Neural crest cell (in vitro differentiated cells): ENCODE measurements around the gene ADAMTS17. TPM values are rescaled to one million over a fixed set of nuclear protein-coding genes. Genes with fewer than 3 reads are reported as not detected.

Source experiments
- DNase-seq: peaks from one replicate; pipeline ENCODE4 v3.0.0; 2021; ENCODE audit warnings: low read depth, mixed read lengths, low spot score
- H3K27ac Mint-ChIP-seq: one replicate; pipeline ENCODE4 v1.8.0; 2021; ENCODE audit warnings: mild to moderate bottlenecking, mixed read lengths; ENCODE audit not compliant: unreplicated experiment
- H3K27me3 Mint-ChIP-seq: 2 replicates; pipeline ENCODE4 v1.8.0; 2021; ENCODE audit warnings: low read depth, mild to moderate bottlenecking, mixed read lengths
- H3K36me3 Mint-ChIP-seq: 2 replicates; pipeline ENCODE4 v1.8.0; 2021; ENCODE audit warnings: low read depth, mild to moderate bottlenecking, mixed read lengths
- H3K4me1 Mint-ChIP-seq: 2 replicates; pipeline ENCODE4 v1.8.0; 2021; ENCODE audit warnings: mixed read lengths
- H3K4me3 Mint-ChIP-seq: one replicate; pipeline ENCODE4 v1.8.0; 2021; ENCODE audit warnings: mild to moderate bottlenecking, mixed read lengths
- H3K9me3 Mint-ChIP-seq: 2 replicates; pipeline ENCODE4 v1.8.0; 2021; ENCODE audit warnings: mixed read lengths
- total RNA-seq: library from RNA; stranded (reverse); gene quantifications from 2 replicates; pipeline ENCODE4 v1.2.1, GENCODE V29; 2021
- TF ChIP-seq, protein P1 (sequence below): fragments of 200-600 bp; sonication (generic); conservative IDR thresholded peaks from 2 replicates; pipeline ENCODE4 v1.5.0; 2021; ENCODE audit warnings: antibody characterized with exemption, mild to moderate bottlenecking

The ADAMTS17 gene
- total RNA-seq, 1 donor from 2014 or later: 2.3 TPM

DNA sequence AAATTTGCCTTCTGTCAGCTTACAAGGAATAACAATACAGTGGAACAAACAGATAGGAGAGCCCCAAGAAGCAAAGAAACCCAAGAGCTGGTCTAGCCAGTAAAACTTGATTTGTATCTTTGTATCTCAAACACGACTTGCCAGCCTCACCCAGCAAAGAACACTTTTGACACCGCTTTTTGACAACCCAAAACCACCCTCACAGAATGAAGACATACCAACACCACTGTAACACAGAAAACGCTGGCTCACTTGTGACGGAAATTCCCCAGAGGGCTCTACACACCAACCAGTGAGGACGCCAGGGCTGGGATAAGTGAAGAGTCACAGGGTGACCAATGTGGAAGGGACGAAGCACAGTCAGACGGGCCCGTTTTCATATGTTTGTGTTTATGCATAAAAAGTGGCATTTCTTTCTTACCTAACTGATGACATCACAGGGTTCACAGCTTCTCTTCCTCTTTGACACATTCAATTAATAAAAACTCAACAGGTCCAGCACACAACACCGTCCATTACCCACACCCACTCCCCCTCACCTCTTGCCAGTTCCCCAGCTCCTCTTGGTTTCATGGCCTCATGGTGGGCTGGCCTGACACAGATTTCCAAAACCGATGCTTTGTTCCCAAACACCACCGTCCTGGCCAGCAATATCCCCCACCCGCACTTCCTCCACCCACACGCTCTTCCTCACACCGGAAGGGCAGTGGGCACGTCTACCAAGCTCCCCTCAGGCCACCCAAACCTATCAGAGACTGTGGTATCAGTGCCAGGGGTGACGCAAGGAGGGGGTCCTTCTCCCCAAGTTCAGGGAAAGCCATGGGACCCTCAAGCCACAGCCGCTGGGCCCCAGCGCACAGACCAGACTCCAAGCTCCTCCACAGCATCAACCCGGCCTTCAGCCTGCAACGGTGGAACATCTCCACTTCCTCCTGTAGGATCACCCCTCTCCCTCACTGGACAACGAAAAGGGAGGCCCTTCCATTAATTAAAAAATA is 94.2 kb downstream of the ADAMTS17 start:
- H3K36me3 Mint-ChIP-seq: no peaks in the 10 kb centered on the region
- no peak overlapping the region for H3K27ac Mint-ChIP-seq
- DNase-seq: no peak
- peaks cover 20% of the 10 kb centered on the region for H3K4me1 Mint-ChIP-seq
- no peaks in the 10 kb centered on the region for H3K27me3 Mint-ChIP-seq
- no peak overlapping the region for H3K4me3 Mint-ChIP-seq
- H3K9me3 Mint-ChIP-seq: no peaks in the 10 kb centered on the region
- TF ChIP-seq, protein P1, sequence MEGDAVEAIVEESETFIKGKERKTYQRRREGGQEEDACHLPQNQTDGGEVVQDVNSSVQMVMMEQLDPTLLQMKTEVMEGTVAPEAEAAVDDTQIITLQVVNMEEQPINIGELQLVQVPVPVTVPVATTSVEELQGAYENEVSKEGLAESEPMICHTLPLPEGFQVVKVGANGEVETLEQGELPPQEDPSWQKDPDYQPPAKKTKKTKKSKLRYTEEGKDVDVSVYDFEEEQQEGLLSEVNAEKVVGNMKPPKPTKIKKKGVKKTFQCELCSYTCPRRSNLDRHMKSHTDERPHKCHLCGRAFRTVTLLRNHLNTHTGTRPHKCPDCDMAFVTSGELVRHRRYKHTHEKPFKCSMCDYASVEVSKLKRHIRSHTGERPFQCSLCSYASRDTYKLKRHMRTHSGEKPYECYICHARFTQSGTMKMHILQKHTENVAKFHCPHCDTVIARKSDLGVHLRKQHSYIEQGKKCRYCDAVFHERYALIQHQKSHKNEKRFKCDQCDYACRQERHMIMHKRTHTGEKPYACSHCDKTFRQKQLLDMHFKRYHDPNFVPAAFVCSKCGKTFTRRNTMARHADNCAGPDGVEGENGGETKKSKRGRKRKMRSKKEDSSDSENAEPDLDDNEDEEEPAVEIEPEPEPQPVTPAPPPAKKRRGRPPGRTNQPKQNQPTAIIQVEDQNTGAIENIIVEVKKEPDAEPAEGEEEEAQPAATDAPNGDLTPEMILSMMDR: no peak

DNA sequence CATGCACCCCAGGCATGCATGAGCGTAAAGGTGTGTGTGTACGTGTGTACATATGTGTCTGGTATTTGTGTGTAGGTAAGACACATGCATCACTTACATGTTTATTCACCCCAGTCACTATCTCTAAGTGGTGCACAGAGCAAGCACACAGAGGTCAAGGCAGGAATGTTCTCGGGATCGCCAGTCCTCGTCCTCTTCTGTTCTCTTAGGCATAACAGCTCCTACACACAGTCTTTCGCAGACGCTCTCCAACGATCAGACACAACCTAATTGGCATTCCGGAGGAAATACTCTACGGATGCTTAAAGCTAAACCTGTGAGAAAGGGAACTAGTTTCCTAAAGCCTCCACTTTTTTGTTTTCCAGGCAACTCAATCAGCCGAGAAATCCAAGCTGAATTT is 95.9 kb downstream of the ADAMTS17 start:
- no peak for DNase-seq
- H3K4me1 Mint-ChIP-seq: peaks cover 30% of the 10 kb centered on the region
- H3K27me3 Mint-ChIP-seq: no peaks in the 10 kb centered on the region
- H3K9me3 Mint-ChIP-seq: peaks cover 4% of the 10 kb centered on the region
- no peak overlapping the region for H3K4me3 Mint-ChIP-seq
- TF ChIP-seq, protein P1: no peak
- no peak overlapping the region for H3K27ac Mint-ChIP-seq
- H3K36me3 Mint-ChIP-seq: peaks cover 4% of the 10 kb centered on the region

DNA sequence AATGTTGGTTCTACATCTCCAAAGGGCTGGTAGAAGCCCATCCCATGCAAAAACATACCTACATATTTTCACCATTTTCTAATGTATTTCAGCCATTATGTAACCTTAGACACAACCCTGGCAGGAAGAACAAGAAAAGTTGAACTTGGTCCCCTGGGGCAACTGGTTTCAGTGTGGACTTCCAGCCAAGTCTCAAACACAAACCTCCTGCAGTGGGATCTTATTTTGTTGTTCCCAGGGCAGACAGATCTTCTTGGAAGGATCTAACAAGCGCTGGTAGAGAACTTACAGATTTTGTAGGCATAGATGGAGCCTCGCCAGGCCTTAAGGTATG is 96.3 kb downstream of the ADAMTS17 start:
- Mint-ChIP-seq H3K9me3 (peaks cover 4% of the 10 kb centered on the region), H3K4me1 (peaks cover 32% of the 10 kb centered on the region), H3K4me3 (no peak overlapping the region), H3K36me3 (peaks cover 4% of the 10 kb centered on the region), H3K27me3 (no peaks in the 10 kb centered on the region), H3K27ac (no peak overlapping the region)
- DNase-seq: no peak
- TF ChIP-seq, protein P1: no peak

DNA sequence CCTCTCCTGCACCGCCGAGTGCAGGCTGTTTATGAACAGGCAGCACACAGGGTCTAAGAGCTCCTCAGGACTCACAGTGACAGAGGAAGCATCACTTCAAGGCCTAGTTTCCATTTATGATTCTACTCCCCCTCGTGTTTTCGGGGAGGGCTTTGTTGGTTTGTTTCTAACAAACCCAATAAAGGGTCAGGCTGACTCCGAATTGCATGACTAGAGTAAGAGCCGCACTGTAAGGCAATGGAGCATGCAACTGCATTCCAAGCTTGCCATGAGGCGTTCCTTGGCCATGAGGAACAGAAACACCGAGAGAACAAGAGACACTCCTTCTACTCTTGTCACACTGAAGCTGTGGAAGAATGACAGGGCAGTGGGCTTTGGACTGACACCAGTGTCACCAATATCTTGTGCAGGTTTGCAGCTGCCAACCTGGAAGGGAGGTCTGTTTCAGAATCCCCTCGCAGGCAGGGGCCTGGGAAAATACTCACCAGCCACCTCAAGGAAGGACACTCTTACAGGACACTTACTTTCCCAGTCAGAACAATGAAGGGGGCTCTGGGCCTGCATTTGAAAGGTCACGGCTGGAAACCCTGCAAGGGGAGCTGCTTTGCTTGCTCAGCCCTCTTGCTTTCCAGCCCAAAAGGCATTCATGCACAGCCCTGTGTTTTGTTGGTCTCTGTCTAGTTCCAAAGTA is 96.8 kb downstream of the ADAMTS17 start:
- no peak for DNase-seq
- Mint-ChIP-seq H3K27ac (no peak overlapping the region), H3K36me3 (peaks cover 4% of the 10 kb centered on the region), H3K4me3 (no peak overlapping the region), H3K9me3 (peaks cover 4% of the 10 kb centered on the region), H3K4me1 (peaks cover 34% of the 10 kb centered on the region), H3K27me3 (no peaks in the 10 kb centered on the region)
- TF ChIP-seq, protein P1: no peak

- DNase-seq: no peak
- peaks cover 4% of the 10 kb centered on the region for H3K36me3 Mint-ChIP-seq
- TF ChIP-seq, protein P1: no peak
- no peak overlapping the region for H3K4me3 Mint-ChIP-seq
- peaks cover 4% of the 10 kb centered on the region for H3K9me3 Mint-ChIP-seq
- peaks cover 34% of the 10 kb centered on the region for H3K4me1 Mint-ChIP-seq
- no peaks in the 10 kb centered on the region for H3K27me3 Mint-ChIP-seq
- no peak overlapping the region for H3K27ac Mint-ChIP-seq
These were observed 98.8 kb downstream of the ADAMTS17 start for GRCh38 chr15:100242989-100243388.
